ENCODE measurements around the gene GAPVD1.
A peak's percentile ranks its signal among the peaks of the same experiment; 100 is the strongest.
"Not testable (repeated sequence)": the region's sequence is repeated elsewhere in the genome, so short reads cannot be mapped to it uniquely, and the experiment has no call there.

Gene GAPVD1

GRCh38 chr9:125254231-125254630 is 7.4 kb upstream of the GAPVD1 start:
- no peak for DNase-seq

- DNase-seq, result peak; percentile 72
These were observed 5.7 kb upstream of the GAPVD1 start for GRCh38 chr9:125255781-125256391.

GRCh38 chr9:125258160-125258785 is 3.4 kb upstream of the GAPVD1 start:
- no peak for DNase-seq

- DNase-seq, result peak; percentile 76
These were observed 2.6 kb upstream of the GAPVD1 start for GRCh38 chr9:125258832-125259534.

- DNase-seq, result no peak
These were observed 1.1 kb upstream of the GAPVD1 start for GRCh38 chr9:125260561-125260960.

- DNase-seq, result peak; percentile 59
These were observed 817 bp downstream of the GAPVD1 start for GRCh38 chr9:125262294-125262991.

GRCh38 chr9:125264068-125264467 is 2.4 kb downstream of the GAPVD1 start:
- not testable (repeated sequence) for DNase-seq

GRCh38 chr9:125268394-125269013 is 6.9 kb downstream of the GAPVD1 start:
- no peak for DNase-seq

GRCh38 chr9:125269014-125269397 is 7.4 kb downstream of the GAPVD1 start:
- DNase-seq, result no peak

GRCh38 chr9:125271081-125271480 is 9.5 kb downstream of the GAPVD1 start:
- no peak for DNase-seq

GRCh38 chr9:125272697-125273096 is 11.1 kb downstream of the GAPVD1 start:
- DNase-seq, result no peak

GRCh38 chr9:125276771-125277170 is 15.1 kb downstream of the GAPVD1 start:
- DNase-seq, result no peak

- DNase-seq, result no peak
These were observed 15.8 kb downstream of the GAPVD1 start for GRCh38 chr9:125277411-125277810.

- DNase-seq, result no peak
These were observed 19.3 kb downstream of the GAPVD1 start for GRCh38 chr9:125280945-125281344.

GRCh38 chr9:125284855-125285254 is 23.2 kb downstream of the GAPVD1 start:
- peak; percentile 98 for DNase-seq

GRCh38 chr9:125286935-125287433 is 25.4 kb downstream of the GAPVD1 start:
- not testable (repeated sequence) for DNase-seq

- no peak for DNase-seq
These were observed 31.5 kb downstream of the GAPVD1 start for GRCh38 chr9:125293134-125293533.

- DNase-seq, result peak; percentile 43
These were observed 34.0 kb downstream of the GAPVD1 start for GRCh38 chr9:125295657-125296056.

- DNase-seq, result no peak
These were observed 35.3 kb downstream of the GAPVD1 start for GRCh38 chr9:125296843-125297372.

GRCh38 chr9:125297917-125298316 is 36.3 kb downstream of the GAPVD1 start:
- DNase-seq, result no peak

GRCh38 chr9:125302241-125302640 is 40.6 kb downstream of the GAPVD1 start:
- no peak for DNase-seq

- DNase-seq, result no peak
These were observed 42.6 kb downstream of the GAPVD1 start for GRCh38 chr9:125304273-125304672.

GRCh38 chr9:125312411-125312810 is 50.8 kb downstream of the GAPVD1 start:
- DNase-seq, result no peak

Measured in hematopoietic multipotent progenitor cell treated with erythropoietin and hydrocortisone succinate and interleukin-3 and kit ligand, for 4 days (in vitro differentiated cells).